Measurements from ENCODE around the gene GFOD2. TPM values are rescaled to one million over a fixed set of nuclear protein-coding genes. Genes with fewer than 3 reads are reported as not detected.

Gene GFOD2
- total and polyA plus RNA-seq, 2 of the 8 experiments (the other 6 are each of a cell fraction or from before 2014, with no cell fraction given), result 21.4 to 33.2 TPM

DNA sequence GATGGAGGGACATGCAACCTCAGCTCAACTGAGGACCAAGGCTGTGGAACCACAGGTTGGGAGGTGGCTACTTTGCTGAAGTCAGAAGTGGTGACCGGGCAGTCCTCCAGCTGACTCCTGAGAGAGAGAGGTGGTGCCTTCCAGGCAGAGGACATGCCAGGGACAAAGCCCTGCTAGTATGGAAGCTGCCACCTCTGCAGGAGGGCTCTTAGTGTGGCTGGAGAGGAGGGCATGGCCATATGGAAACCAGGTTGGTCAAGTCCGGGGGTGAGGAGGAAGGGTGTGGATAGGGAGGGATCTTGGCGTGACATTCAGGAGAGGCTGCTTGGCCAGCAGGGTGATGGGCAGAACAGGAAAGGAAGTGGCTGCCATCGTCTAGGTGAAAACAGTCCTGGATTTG is 46.8 kb downstream of the GFOD2 start:
- no peak overlapping the region for H2BK12ac ChIP-seq (ENCODE audit: low read depth, low read length)
- peaks cover 0 to 9% (median 4%) of the 10 kb centered on the region in 4 experiments; a peak in 4 of 7 replicates for H3K4me1 ChIP-seq (replicated peaks in 1 of 4; ENCODE audit: control insufficient read depth in 3 of 4, insufficient read depth in 4 of 4, low read length in 3 of 4)
- H4K91ac ChIP-seq (replicated peaks; ENCODE audit: insufficient read length, low read length), result no peak overlapping the region
- no peak overlapping the region for H3K23ac ChIP-seq (ENCODE audit: insufficient read length)
- H3K9me3 ChIP-seq (ENCODE audit: insufficient read depth in 2 of 2, low read depth in 1 of 2, low read length in 1 of 2), result no peaks in the 10 kb centered on the region
- H3K4me2 ChIP-seq (ENCODE audit: insufficient read depth in 1 of 2, low read depth in 2 of 2, low read length in 2 of 2), result no peak overlapping the region
- H3K79me1 ChIP-seq (ENCODE audit: low read depth, low read length), result no peaks in the 10 kb centered on the region; the same call in 1 of the 2 replicates
- H4K5ac ChIP-seq (ENCODE audit: insufficient read length, low read depth, low read length), result no peak overlapping the region
- H4K8ac ChIP-seq (ENCODE audit: extremely low read depth, insufficient read depth, low read length), result no peak overlapping the region
- 95% methylated on average over 4 of the region's 4 CpGs; no CpG with 5 or more reads in 1 of the 2 experiments for WGBS, 2 experiments (ENCODE audit: extremely low coverage in 1 of 2, insufficient coverage in 1 of 2, insufficient read length in 1 of 2, insufficient replicate concordance in 2 of 2, low coverage in 1 of 2, low lambda C conversion rate in 2 of 2, missing lambda C conversion rate in 1 of 2)
- no peak overlapping the region for H3K14ac ChIP-seq (ENCODE audit: insufficient read length)
- H3K79me2 ChIP-seq (ENCODE audit: control insufficient read depth in 1 of 2, insufficient read depth in 2 of 2, low read length in 2 of 2), result no peaks in the 10 kb centered on the region
- POLR2A ChIA-PET (ENCODE audit: partially characterized antibody), result interaction anchor here (0.8 to 1.8 kb wide), 4 partner anchors 14 to 268 kb away, joined by 3 to 7 read pairs (median 4); partner anchors contain the start of gene GFOD2
- H2BK15ac ChIP-seq (ENCODE audit: low read length), result no peak overlapping the region
- H3K27me3 ChIP-seq (replicated peaks in 1 of 4; ENCODE audit: control insufficient read depth in 3 of 4, extremely low read depth in 1 of 4, insufficient read depth in 3 of 4, low read length in 3 of 4), result no peaks in the 10 kb centered on the region; a peak in 1 of 7 replicates
- DNase-seq (ENCODE audit: low read depth in 1 of 2, low spot score in 2 of 2), result no peak
- no peak overlapping the region for H2BK120ac ChIP-seq (replicated peaks; ENCODE audit: low read depth, low read length)
- no peak overlapping the region for H3K18ac ChIP-seq (ENCODE audit: extremely low read depth, low read length)
- no peak overlapping the region for H2BK20ac ChIP-seq (ENCODE audit: low read length)
- H2AFZ ChIP-seq (ENCODE audit: low read length), result no peak overlapping the region
- no peak overlapping the region for H3K27ac ChIP-seq (ENCODE audit: low read depth, low read length)
- CTCF ChIA-PET (ENCODE audit: partially characterized antibody), result interaction anchor here (0.6 to 5.5 kb wide), 69 partner anchors 8 to 964 kb away, joined by 3 to 46 read pairs (median 5); partner anchors contain the start of genes ACD, CARMIL2, EDC4 and GFOD2
- H2BK5ac ChIP-seq (ENCODE audit: low read depth, low read length), result no peak overlapping the region
- H4K20me1 ChIP-seq (replicated peaks in 1 of 2; ENCODE audit: control insufficient read depth in 1 of 2, insufficient read depth in 2 of 2, low read length in 2 of 2), result peaks cover 3 to 12% of the 10 kb centered on the region in 2 experiments
- no peaks in the 10 kb centered on the region for H3K23me2 ChIP-seq (ENCODE audit: low read depth, low read length)
- 0 out of 8 replicates have a peak, but pooled peaks cover 0 to 3% (median 0%) of the 10 kb centered on the region in 4 experiments for H3K36me3 ChIP-seq (ENCODE audit: control insufficient read depth in 2 of 4, insufficient read depth in 4 of 4, low read length in 3 of 4)
- no peak overlapping the region for H3K56ac ChIP-seq (replicated peaks; ENCODE audit: insufficient read length, low read depth, low read length)
- no peak overlapping the region for H3K4ac ChIP-seq (replicated peaks; ENCODE audit: insufficient read length, low read depth, low read length)
- no peak overlapping the region for H2AK5ac ChIP-seq (ENCODE audit: low read depth, low read length)
- no peak for FAIRE-seq
- H3K4me3 ChIP-seq (ENCODE audit: extremely low read depth in 1 of 4, insufficient read depth in 2 of 4, low read depth in 3 of 4, low read length in 4 of 4), result no peak overlapping the region
- H3K9ac ChIP-seq (replicated peaks in 1 of 4; ENCODE audit: extremely low read depth in 1 of 4, low read depth in 3 of 4, low read length in 3 of 4), result no peak overlapping the region
- TF ChIP-seq SAP30 (IDR thresholded peaks at IDR 0.05; ENCODE audit: insufficient read depth, insufficient replicate concordance, low read length), result no peak
- TF ChIP-seq MAX (IDR thresholded peaks at IDR 0.05), result no peak
- no peak for TF ChIP-seq EP300 (IDR thresholded peaks at IDR 0.05; ENCODE audit: borderline replicate concordance in 1 of 2, low read depth in 2 of 2, low read length in 2 of 2)
- no peak for TF ChIP-seq SRF (IDR thresholded peaks at IDR 0.05; ENCODE audit: low read depth, low read length)
- TF ChIP-seq, protein P1, sequence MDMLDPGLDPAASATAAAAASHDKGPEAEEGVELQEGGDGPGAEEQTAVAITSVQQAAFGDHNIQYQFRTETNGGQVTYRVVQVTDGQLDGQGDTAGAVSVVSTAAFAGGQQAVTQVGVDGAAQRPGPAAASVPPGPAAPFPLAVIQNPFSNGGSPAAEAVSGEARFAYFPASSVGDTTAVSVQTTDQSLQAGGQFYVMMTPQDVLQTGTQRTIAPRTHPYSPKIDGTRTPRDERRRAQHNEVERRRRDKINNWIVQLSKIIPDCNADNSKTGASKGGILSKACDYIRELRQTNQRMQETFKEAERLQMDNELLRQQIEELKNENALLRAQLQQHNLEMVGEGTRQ (IDR thresholded peaks at IDR 0.05; ENCODE audit: low read length), result no peak
- no peak for TF ChIP-seq SP4 (IDR thresholded peaks at IDR 0.05; ENCODE audit: low read length)

All from H1 (cell line).